ENCODE results near the gene H3-3A. TPM values are rescaled to one million over a fixed set of nuclear protein-coding genes. Genes with fewer than 3 reads are reported as not detected.

The H3-3A gene
- 482 TPM for total RNA-seq

DNA sequence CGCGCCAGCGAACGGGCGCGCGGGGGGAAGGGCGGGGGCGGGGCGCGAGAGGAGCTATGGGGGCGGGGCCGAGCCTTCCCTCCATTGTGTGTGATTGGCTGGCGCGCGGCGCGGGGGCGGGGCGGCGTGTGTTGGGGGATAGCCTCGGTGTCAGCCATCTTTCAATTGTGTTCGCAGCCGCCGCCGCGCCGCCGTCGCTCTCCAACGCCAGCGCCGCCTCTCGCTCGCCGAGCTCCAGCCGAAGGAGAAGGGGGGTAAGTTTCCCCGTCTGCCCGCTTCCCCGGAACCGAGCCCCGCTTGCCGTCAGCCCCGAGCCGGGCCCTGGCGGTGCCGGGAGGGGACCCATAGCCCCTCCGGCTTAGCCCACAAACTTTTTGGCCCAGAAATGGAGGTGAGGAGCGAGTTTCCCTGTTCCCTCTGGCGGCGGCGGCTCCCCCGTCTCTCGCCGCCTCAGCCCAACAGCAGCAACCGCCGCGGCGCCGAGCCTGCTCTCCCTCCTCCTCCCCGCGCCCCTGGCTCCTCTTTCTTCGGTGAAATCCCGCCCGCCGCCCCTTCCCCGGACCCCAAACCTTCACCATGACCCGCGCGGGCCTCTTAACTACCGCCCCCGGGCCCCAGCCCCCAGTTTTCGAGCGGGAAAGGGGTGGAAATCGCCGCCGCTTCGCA, at the start of gene H3-3A:
H3-3A (plus strand) TSS at position 159 of the 666 bp plus-strand sequence. CDS start 1,636 bp downstream, outside the sequence.
- DNase-seq = peak; percentile 99

DNA sequence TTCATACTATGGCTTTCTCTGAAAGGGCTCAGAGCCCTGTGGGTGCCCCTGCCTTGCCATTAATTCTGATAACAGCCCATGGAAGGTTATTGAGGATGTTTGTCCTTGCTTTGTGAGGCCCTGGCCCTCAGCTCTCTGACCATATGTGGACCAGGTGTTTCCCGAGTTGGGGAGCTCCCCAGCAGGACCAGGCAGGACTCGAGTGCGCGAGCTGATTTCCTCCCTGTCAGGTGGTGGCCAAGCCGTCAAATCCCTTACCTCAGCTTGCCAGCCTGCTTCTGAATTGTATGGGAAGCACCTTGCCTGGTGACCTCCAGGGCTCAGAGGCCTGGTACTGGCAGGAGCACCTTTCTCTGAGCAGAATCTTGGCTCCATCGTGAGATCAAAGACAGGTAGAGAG, 45.4 kb upstream of the H3-3A start:
- DNase-seq = no peak

GRCh38 chr1:226019572-226019971, 42.9 kb upstream of the H3-3A start:
- DNase-seq = no peak

DNA sequence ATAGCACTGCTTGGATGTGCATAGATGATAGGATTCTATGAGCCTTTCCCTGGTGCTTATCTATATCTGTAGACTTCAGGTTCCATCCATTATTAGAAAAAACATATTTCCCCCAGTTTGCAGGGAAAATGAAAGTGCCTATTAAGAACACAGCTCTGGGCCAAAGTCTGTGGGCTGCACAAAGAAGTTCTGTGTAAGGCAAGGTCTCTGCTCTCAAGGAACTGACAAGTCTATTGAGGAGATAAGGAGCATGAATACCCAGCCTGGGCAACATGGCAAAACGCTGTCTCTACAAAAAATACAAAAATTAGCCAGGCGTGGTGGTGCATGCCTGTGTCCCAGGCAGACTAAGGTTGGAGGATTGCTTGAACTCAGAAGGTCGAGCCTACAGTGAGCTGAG, 41.1 kb upstream of the H3-3A start:
- DNase-seq = no peak

DNA sequence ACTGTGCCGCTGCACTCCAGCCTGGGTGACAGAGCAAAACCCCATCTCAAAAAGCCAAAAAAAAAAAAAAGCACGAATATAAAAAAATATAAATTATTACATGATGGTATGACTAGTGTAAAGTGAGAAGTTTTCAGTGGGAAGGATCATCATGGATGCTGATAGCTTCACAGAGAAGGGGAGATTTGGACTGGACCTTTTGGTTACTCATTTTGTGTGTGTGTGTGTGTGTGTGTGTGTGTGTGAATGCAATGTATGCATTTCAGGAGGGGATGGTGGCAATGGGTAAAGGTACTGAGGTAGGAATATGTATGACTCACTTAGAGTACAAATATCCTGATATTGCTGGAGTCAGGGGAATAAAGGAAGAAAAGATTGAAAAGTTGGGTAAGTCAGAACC, 40.7 kb upstream of the H3-3A start:
- DNase-seq = no peak

DNA sequence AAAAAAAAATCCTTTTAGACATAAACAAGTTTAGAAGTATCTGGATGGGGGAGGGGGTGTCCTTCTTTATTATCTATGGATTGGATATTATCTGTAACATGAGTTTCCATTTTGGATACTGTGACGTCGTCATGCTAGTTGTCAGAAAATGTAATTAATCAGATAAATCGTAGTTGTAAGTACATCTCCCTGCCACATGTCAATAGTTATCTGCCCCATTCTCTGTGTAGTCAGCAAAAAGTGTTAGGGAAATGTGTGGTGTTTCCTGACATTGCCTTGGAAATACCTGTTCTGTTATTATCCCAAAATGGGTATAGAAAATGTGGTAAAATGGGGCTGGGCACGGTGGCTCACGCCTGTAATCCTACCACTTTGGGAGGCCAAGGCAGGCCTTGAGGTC, 38.8 kb upstream of the H3-3A start:
- no peak for DNase-seq

- DNase-seq = no peak
These were observed 35.7 kb upstream of the H3-3A start for GRCh38 chr1:226026833-226027232.

GRCh38 chr1:226027538-226028217, 34.8 kb upstream of the H3-3A start:
- no peak for DNase-seq

DNA sequence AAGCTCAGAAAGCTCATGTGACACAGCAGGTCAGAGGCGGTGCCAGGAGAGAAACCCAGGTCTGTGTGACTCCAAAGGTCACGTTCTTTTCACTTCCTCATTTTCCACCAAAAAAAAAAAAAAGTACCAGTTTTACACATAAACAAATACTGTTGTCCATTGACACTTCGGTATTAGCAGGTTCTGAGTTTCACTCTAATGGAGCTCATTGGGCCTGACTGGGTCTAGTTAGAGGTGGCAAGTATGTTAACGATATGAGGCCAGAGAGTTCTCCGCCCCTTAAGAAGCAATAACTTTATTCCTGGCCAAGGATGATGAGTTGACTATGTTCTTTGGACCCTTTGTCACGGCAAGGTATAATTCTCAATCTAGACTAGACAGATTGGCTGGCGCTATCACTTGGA, 33.4 kb upstream of the H3-3A start:
- no peak for DNase-seq

- no peak for DNase-seq
These were observed 32.8 kb upstream of the H3-3A start for GRCh38 chr1:226029568-226030225.

DNA sequence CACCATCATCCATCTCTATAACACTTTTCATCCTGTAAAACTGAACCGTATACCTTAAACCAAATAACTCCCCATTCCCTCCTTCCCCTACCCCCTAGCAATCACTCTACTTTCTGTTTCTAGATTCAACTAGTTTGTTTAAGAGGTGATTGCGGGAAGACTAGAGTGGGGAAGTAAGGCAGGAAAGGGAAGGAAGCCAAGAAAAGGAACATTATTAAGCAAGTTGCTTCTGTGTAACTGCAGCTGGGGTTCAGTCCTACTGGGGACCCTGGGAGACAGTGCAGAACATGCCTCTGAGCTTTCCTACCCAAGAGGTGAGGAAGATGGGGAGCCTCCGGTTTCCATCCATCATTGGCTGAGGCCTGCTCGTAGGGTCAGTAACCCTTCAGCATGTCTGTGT, 28.9 kb upstream of the H3-3A start:
- DNase-seq = no peak

DNA sequence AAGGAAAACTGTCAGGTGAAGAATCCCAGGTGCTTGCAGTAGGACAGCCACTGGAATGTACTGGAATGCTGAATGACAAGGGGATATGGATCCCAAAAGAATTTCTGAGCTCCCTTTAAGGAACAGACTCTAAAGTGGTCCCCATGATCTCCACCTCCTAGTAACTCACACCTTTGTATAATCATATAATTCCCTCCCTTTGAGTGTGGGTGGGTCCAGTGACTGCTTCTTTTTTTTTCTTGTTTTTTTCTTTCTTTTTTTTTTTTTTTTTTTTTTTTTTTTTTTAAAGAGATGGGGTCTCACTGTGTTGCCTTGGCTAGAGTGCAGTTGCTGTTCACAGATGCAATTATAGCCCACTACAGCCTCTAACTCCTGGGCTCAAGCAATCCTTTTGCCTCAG, 28.5 kb upstream of the H3-3A start:
- no peak for DNase-seq

DNA sequence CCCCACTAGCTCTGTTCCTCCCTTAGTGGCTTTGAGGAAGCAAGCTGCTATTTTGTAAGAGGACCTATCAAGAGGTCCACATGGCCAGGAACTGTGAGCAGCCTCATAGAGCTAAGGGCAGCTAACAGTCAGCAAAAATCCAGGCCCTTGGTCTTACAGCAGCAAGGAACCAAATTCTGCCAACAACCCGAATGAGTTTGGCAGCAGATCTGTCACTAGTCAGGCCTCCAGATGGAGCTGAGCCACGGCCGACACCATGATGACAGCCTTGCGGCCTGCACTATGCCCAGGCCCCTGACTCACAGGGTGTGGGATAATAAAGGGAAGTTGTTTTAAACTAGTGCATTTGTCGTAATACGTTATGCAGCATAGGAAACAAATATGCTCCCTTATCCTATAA, 28.0 kb upstream of the H3-3A start:
- DNase-seq = peak; percentile 83

DNA sequence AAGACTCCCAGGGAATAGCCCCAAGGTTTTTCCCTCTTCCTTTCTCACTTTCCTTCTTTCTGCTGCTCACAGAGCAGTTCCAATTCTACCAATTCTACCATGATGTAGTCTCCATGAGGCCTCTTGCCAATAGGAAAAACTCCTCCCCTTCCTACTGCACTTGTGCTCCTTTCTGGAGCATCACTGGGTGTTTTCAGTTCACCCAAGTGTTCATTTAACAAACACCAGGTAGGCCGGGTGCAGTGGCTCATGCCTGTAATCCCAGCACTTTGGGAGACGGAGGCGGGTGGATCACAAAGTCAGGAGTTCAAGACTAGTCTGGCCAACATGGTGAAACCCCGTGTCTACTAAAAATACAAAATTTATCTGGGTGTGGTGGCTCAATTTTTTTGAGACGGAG, 26.6 kb upstream of the H3-3A start:
- no peak for DNase-seq

GRCh38 chr1:226038661-226039060, 23.9 kb upstream of the H3-3A start:
- DNase-seq = no peak

DNA sequence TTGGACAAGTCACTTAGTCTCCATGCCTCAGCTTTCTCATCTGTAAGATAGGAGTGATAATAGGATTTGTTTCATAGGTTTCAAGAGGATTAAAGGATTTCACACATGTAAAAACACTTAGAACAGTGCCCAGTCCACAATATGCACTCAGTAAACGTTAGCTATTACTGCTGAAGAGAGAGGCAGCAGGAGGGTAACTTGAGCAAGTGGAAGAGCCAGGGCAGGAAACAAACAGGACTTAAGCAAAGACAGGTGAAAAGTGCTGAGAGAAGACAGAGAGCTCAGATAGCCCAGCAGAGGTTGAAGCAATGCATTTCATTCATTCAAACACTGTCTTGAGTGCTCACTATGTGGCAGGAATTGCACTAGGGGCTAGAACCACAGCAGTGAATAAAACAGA, 21.1 kb upstream of the H3-3A start:
- no peak for DNase-seq

DNA sequence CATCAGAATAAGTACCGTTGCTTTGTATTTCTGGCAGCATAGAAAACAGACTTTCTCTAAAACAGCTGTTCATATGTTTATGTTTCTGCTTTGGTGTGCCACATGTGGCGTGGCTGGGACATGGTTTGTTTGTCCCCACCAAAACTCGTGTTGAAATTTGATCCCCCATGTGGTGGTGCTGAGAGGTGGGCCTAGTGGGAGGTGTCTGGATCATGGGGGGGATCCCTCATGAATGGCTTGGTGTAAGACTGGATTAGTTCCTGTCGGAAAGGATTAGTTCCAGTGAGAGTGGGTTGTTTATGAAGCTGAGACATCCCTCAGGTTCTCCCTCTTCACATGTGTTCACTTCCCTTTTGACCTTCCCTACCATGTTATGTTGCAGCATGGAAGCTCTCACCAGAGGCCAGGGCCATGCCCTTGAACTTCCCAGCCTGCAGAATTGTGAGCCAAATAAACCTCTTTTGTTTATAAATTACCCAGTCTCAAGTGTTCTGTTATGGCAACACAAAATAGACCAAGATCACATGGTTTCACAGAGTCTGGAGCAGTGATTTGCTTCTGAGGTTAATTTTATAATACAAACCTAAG, 17.9 kb upstream of the H3-3A start:
- DNase-seq = peak; percentile 26

DNA sequence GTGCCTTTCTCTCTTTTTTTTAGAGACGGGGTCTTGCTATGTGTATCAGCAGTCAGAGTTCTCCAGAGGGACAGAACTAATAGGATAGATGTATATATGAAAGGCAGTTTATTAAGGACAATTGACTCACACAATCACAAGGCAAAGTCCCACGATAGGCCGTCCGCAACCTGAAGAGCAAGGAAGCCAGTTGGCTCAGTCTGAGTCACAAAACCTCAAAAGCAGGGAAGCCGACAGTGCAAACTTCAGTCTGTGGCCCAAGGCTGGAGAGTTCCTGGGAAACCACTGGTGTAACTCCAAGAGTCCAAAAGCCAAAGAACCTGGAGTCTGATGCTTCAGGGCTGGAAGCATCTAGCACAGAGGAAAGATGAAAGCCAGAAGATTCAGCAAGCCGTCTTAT, 16.3 kb upstream of the H3-3A start:
- DNase-seq = no peak

GRCh38 chr1:226047495-226047894, 15.0 kb upstream of the H3-3A start:
- DNase-seq = no peak

- DNase-seq = no peak
These were observed 13.6 kb upstream of the H3-3A start for GRCh38 chr1:226048886-226049285.

DNA sequence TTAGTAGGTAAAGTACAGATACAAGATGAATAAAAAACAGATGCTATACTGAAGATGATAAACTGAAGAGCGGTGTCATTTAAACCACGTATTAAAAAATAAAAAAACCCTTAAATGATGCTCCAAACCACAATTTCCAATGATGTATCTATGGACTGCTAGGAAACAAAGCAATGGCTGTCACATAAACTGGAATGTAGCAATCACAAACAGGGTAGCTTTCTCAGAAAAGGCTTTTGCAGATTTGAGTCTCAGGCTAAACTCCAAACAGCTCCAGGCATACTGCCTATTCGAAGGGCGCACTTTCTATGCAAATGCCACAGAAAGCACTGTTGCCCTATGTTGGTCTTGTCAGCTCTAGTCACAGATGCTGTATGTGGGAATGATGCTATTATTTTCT, 12.4 kb upstream of the H3-3A start:
- no peak for DNase-seq

GRCh38 chr1:226051365-226051764, 11.2 kb upstream of the H3-3A start:
- no peak for DNase-seq

- DNase-seq = no peak
These were observed 10.5 kb upstream of the H3-3A start for GRCh38 chr1:226052061-226052460.

Data from tongue (tissue), 2 donors.